Large intestine (tissue), 12 donors: ENCODE data around the gene CDX4. TPM values are rescaled to one million over a fixed set of nuclear protein-coding genes. Genes with fewer than 3 reads are reported as not detected.

Experiments used
- DNase-seq, 2 donors: peaks; one replicate each; pipeline versions ENCODE4 v3.0.0 to v3.0.0-alpha.2; 2013
- H3K27ac ChIP-seq: one replicate; pipeline ENCODE4 v1.5.1; 2013; ENCODE audit warnings: low read length
- H3K27me3 ChIP-seq: 2 replicates; pipeline ENCODE4 v1.6.1; 2013; ENCODE audit warnings: low read length; ENCODE audit not compliant: control insufficient read depth, insufficient read depth
- H3K36me3 ChIP-seq: 2 replicates; pipeline ENCODE4 v1.6.1; 2013; ENCODE audit warnings: low read length; ENCODE audit not compliant: control insufficient read depth, insufficient read depth
- H3K4me1 ChIP-seq: one replicate; pipeline ENCODE4 v1.6.1; 2013; ENCODE audit warnings: low read length; ENCODE audit not compliant: control insufficient read depth, insufficient read depth
- H3K4me3 ChIP-seq: one replicate; pipeline ENCODE4 v1.5.1; 2013; ENCODE audit warnings: low read length
- H3K9me3 ChIP-seq: one replicate; pipeline ENCODE4 v1.6.1; 2013; ENCODE audit warnings: mild to moderate bottlenecking, low read depth, low read length, moderate library complexity; ENCODE audit not compliant: control insufficient read depth
- WGBS: methylation state at CpG from one replicate; pipeline ENCODE4 v1.1.5; 2013; ENCODE audit warnings: low lambda C conversion rate; ENCODE audit not compliant: insufficient coverage; 5-methylcytosine and 5-hydroxymethylcytosine counted together
- long read RNA-seq, 11 donors: transcript quantifications; one replicate each; lab custom pipeline, GENCODE V29; 2026
- polyA plus RNA-seq: library from polyadenylated mRNA; unstranded; fragments of 120-200 nt; gene quantifications from one replicate; pipeline ENCODE4 v1.2.1, GENCODE V29; 2013

The CDX4 gene
- polyA plus RNA-seq: not detected
- long read RNA-seq, donor 1: 0 reads
- long read RNA-seq, donor 2: 0 reads
- long read RNA-seq, donor 3: 0 reads
- long read RNA-seq, donor 4: 0 reads
- long read RNA-seq, donor 5: 0 reads
- long read RNA-seq, donor 6: 0 reads
- long read RNA-seq, donor 7: 0 reads
- long read RNA-seq, donor 8: 0 reads
- long read RNA-seq, donor 9: 0 reads
- long read RNA-seq, donor 10: 0 reads
- long read RNA-seq, donor 11: 0 reads

- no peak for DNase-seq
- H3K27ac ChIP-seq: no peak within 1 kb of the TSS
- no peaks in the 10 kb centered on the region for H3K36me3 ChIP-seq
- no peak within 1 kb of the TSS for H3K4me3 ChIP-seq
- no CpG with 5 or more reads among the region's 7 CpGs for WGBS
- H3K9me3 ChIP-seq: peaks cover 6% of the 10 kb centered on the region
- H3K27me3 ChIP-seq: peaks cover 24% of the 10 kb centered on the region
- H3K4me1 ChIP-seq: no peaks in the 10 kb centered on the region
Observed at GRCh38 chrX:73446831-73447230, at the start of gene CDX4. Gene CDX4, plus strand, starts transcription at chrX:73447053. Its CDS starts 201 bp downstream, at chrX:73447254.

- no CpG with 5 or more reads among the region's 2 CpGs for WGBS
- H3K36me3 ChIP-seq: no peaks in the 10 kb centered on the region
- H3K27ac ChIP-seq: peak overlapping the region; percentile 49
- H3K4me3 ChIP-seq: no peak overlapping the region
- no peaks in the 10 kb centered on the region for H3K27me3 ChIP-seq
- H3K4me1 ChIP-seq: peaks cover 3% of the 10 kb centered on the region
- H3K9me3 ChIP-seq: no peaks in the 10 kb centered on the region
- DNase-seq: peak; percentile 61 to 68
Observed at GRCh38 chrX:73398185-73398914, 48.5 kb upstream of the CDX4 start.

- WGBS: 100% methylated on average over 1 of the region's 4 CpGs
- H3K9me3 ChIP-seq: no peaks in the 10 kb centered on the region
- H3K4me1 ChIP-seq: peaks cover 3% of the 10 kb centered on the region
- no peaks in the 10 kb centered on the region for H3K36me3 ChIP-seq
- no peak overlapping the region for H3K4me3 ChIP-seq
- no peaks in the 10 kb centered on the region for H3K27me3 ChIP-seq
- no peak for DNase-seq
- no peak overlapping the region for H3K27ac ChIP-seq
Observed at GRCh38 chrX:73400136-73400748, 46.6 kb upstream of the CDX4 start.

GRCh38 chrX:73401591-73402266 is 45.1 kb upstream of the CDX4 start:
- Histone ChIP-seq H3K27ac (no peak overlapping the region), H3K27me3 (no peaks in the 10 kb centered on the region), H3K4me3 (no peak overlapping the region), H3K4me1 (peaks cover 3% of the 10 kb centered on the region), H3K36me3 (no peaks in the 10 kb centered on the region), H3K9me3 (no peaks in the 10 kb centered on the region)
- peak in 1 of 2 donors; percentile 14 for DNase-seq
- no CpG with 5 or more reads among the region's 9 CpGs for WGBS

GRCh38 chrX:73412930-73413329 is 33.9 kb upstream of the CDX4 start:
- H3K4me3 ChIP-seq: no peak overlapping the region
- no peaks in the 10 kb centered on the region for H3K4me1 ChIP-seq
- H3K27me3 ChIP-seq: no peaks in the 10 kb centered on the region
- no peak for DNase-seq
- no peaks in the 10 kb centered on the region for H3K36me3 ChIP-seq
- H3K27ac ChIP-seq: no peak overlapping the region
- no peaks in the 10 kb centered on the region for H3K9me3 ChIP-seq

GRCh38 chrX:73447311-73447794 is 500 bp downstream of the CDX4 start:
- H3K4me1 ChIP-seq: no peaks in the 10 kb centered on the region
- H3K27ac ChIP-seq: no peak overlapping the region
- WGBS: no CpG with 5 or more reads among the region's 34 CpGs
- H3K27me3 ChIP-seq: peaks cover 24% of the 10 kb centered on the region
- peaks cover 6% of the 10 kb centered on the region for H3K9me3 ChIP-seq
- no peak for DNase-seq
- H3K36me3 ChIP-seq: no peaks in the 10 kb centered on the region
- no peak overlapping the region for H3K4me3 ChIP-seq

- no peak overlapping the region for H3K4me3 ChIP-seq
- H3K27me3 ChIP-seq: peaks cover 24% of the 10 kb centered on the region
- peaks cover 6% of the 10 kb centered on the region for H3K9me3 ChIP-seq
- peak in 1 of 2 donors; percentile 2 for DNase-seq
- WGBS: no CpG with 5 or more reads among the region's 20 CpGs
- H3K27ac ChIP-seq: no peak overlapping the region
- no peaks in the 10 kb centered on the region for H3K4me1 ChIP-seq
- H3K36me3 ChIP-seq: no peaks in the 10 kb centered on the region
Observed at GRCh38 chrX:73448379-73448778, 1.5 kb downstream of the CDX4 start.

- Histone ChIP-seq H3K4me1 (no peaks in the 10 kb centered on the region), H3K27me3 (no peaks in the 10 kb centered on the region), H3K9me3 (no peaks in the 10 kb centered on the region), H3K36me3 (no peaks in the 10 kb centered on the region), H3K27ac (no peak overlapping the region), H3K4me3 (no peak overlapping the region)
- DNase-seq: no peak
- no CpG with 5 or more reads among the region's 1 CpG for WGBS
Observed at GRCh38 chrX:73455171-73455570, 8.3 kb downstream of the CDX4 start.

GRCh38 chrX:73457306-73457705 is 10.5 kb downstream of the CDX4 start:
- no peak overlapping the region for H3K27ac ChIP-seq
- peak in 1 of 2 donors; percentile 1 for DNase-seq

GRCh38 chrX:73468376-73468775 is 21.5 kb downstream of the CDX4 start:
- H3K4me3 ChIP-seq: no peak overlapping the region
- H3K36me3 ChIP-seq: no peaks in the 10 kb centered on the region
- no peaks in the 10 kb centered on the region for H3K27me3 ChIP-seq
- H3K27ac ChIP-seq: no peak overlapping the region
- no peaks in the 10 kb centered on the region for H3K9me3 ChIP-seq
- H3K4me1 ChIP-seq: no peaks in the 10 kb centered on the region
- no peak for DNase-seq

More at GRCh38 chrX:73457306-73457705, 10.5 kb downstream of the CDX4 start:
- Histone ChIP-seq H3K4me1 (no peaks in the 10 kb centered on the region), H3K27me3 (no peaks in the 10 kb centered on the region), H3K36me3 (no peaks in the 10 kb centered on the region), H3K4me3 (no peak overlapping the region), H3K9me3 (no peaks in the 10 kb centered on the region)
